Activated CD4-positive, alpha-beta T cell treated with anti-CD3 and anti-CD28 coated beads, Interleukin-2, amount 50 U/mL, for 16 hours (primary cell): ENCODE results near the gene CTAGE8.
"Not testable (repeated sequence)": the region's sequence is repeated elsewhere in the genome, so short reads cannot be mapped to it uniquely, and the experiment has no call there.

Experiments used
- DNase-seq: peaks from one replicate; pipeline ENCODE4 v3.0.0-alpha.2; 2020

CTAGE8 gene, protein sequence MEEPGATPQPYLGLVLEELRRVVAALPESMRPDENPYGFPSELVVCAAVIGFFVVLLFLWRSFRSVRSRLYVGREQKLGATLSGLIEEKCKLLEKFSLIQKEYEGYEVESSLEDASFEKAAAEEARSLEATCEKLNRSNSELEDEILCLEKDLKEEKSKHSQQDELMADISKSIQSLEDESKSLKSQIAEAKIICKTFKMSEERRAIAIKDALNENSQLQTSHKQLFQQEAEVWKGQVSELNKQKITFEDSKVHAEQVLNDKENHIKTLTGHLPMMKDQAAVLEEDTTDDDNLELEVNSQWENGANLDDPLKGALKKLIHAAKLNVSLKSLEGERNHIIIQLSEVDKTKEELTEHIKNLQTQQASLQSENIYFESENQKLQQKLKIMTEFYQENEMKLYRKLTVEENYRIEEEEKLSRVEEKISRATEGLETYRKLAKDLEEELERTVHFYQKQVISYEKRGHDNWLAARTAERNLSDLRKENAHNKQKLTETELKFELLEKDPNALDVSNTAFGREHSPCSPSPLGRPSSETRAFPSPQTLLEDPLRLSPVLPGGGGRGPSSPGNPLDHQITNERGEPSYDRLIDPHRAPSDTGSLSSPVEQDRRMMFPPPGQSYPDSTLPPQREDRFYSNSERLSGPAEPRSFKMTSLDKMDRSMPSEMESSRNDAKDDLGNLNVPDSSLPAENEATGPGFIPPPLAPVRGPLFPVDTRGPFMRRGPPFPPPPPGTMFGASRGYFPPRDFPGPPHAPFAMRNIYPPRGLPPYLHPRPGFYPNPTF

DNA sequence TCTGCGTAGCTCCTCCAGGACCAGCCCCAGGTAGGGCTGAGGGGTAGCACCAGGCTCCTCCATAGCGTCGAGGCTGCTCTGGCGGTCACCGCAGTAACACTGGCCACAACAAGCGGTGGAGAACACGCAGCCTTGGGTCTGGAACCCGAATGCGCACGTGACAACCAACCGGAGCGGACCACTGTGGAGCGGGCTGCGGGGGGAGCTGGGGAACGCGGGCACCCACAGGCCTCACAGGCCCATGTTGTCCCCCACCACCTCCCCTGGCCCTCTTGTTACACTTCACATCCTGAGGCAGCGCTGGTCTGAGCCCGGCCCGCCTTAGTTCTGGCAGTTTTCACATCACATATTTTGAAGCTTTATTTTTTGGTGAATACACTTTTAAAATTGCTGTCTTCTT lies at the start of gene CTAGE8:
Gene CTAGE8 (minus strand): TSS at position 101 of the 400 bp plus-strand sequence. CDS start 38 bp downstream, at position 63.
- DNase-seq = not testable (repeated sequence)

DNA sequence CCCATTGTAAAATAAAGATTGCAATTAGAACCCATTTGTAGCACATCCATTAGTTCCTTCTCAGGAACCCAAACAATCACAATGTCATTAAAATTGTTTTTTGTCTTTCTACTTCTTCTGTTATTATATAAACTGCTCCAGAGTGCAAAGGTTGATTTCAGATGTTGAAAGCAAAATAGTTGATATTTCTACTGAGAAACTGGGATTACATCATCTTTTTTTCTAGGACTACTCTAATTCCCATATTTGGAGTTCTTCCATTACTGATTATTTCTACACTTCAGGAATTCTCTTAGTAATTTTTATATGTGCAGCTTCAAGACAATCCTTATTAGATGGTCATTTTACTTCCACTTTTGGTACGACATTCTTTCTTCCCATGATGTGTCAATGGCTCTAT lies 48.4 kb upstream of the CTAGE8 start:
- not testable (repeated sequence) for DNase-seq

DNA sequence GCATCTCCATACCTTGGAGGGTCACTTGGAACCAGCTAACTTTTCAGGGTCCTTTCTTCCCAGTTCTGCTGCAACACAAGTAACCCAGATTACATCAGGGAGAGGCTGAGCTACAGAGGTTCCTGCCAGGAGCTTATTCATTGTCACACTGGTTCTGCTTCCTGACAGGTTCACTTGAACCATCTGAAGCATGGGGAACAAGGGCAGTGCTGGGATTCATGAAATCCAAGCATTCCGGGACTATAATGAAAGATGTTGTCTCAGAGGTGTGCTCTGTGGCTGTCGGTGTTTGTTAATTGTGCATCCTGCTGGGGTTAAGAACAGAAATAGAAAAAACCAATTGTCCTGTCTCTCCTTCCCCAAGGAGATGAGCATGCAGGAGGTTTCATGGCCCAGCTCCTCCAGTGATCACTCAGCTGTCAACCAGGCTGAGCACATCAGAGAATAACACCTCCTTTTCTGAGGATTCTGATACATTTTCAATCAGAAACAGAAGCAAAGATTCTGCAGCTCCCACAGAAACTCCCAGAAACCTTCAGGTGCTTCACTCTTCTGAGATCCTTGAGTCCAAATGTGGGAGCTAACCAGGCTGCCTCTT lies 42.9 kb upstream of the CTAGE8 start, which contains the start of gene OR2A1:
Gene OR2A1 (plus strand): TSS at position 548 of the 598 bp plus-strand sequence. CDS start 5,706 bp downstream, outside the sequence.
- DNase-seq = not testable (repeated sequence)

DNA sequence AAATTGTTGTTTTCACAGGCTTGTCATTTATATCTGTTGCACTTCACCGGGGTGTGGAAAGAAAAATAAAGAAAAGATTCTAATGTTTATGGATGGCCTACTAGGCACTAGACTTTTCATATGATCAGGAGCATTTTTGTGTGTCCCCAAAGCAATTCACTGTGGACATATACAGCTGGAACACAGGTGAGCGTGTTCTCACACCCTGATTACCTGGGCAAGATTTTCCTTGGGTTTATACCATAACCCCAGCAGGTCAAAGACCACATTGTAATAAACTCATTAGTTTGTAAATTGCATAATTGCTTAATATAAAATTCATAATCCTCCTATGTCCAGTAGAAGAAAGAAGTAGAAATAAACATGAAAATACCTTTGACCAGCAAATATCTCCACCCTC lies 42.1 kb upstream of the CTAGE8 start:
- not testable (repeated sequence) for DNase-seq

DNA sequence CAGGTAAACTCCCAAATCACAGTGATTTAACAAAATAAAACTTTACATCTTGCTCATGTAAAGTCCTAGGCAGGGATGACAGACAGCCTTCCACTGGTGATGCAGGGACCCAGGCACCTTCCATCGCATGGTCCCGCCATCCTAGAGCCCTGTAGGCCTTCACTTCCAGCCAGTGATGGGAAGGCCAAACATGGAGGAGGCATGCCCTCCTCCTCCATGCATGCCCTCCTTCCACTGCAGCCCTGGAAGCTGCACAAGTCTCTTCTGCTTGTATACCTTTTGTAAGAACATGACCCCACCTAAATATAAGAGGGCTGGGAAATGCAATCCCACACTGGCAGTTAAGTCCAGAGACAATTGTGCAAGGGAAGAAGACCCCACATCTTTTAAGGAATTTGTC lies 40.6 kb upstream of the CTAGE8 start:
- not testable (repeated sequence) for DNase-seq

DNA sequence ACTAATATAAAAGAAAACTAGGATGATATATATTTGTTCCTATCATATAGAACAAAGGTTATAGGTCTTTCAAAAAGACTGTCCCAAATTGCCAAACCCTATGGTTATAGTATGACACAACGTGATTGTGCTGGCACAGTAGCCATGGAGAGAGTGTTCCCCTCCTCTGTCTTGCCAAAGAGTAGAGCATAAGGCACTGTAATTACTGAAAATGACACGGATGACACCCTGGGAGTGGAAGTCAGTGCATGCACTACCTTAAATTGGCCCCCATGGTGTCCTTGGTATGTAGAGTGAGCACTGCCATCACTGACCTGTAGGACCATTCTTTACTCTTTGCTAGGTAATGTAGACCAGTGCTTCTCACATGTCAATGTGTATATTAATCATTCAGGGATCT lies 36.1 kb upstream of the CTAGE8 start:
- not testable (repeated sequence) for DNase-seq

DNA sequence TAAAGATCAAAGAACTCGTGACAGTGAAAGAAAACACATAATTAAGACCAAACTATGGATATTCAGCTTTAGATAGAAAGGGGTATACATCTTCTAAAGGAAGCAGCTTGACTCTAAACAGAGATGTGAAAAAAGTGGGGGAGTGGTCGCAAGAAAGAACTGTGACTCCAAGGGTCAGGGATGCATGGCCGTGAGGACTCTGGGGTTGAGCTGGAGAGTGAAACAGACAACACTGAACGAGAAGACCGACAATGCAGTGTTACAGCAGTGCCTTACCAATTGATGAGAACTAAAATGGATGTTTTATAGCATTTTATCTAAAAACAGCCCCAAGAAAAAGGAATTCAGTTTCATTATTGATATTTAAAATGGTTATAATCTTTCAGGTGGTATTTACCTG lies 34.5 kb upstream of the CTAGE8 start:
- DNase-seq = not testable (repeated sequence)

DNA sequence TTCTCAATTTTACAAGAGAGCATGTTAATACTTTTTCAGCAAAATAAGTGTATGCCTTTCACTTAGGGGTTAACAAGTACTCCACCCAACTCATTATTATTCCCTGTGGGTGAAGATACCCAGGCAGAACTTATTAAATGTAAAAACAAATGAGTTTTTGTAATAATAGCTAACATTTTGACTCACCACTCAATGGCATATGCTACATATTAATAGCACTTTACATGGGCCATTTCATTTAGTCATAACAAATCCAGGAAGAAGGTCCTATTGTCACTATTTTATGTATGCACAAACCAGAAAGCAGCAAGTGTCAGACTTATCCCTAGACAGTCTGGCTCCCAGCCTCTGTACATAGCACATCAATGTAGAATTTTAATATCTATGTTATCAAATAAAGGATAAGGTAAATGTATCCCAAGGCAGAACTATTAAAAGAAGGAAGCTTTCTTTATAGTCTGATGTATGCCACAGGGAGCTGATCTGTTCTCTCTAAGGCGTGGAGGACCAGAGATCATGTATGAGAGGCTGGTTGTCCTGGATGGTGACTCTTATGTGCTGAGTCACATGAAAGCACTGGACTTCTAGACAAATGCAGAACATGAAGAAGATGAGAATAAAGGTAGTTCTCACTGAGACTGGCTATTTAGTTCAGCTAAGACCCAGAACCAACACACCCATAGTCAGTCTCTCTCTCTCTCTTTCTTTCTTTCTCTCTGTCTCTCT lies 33.7 kb upstream of the CTAGE8 start:
- not testable (repeated sequence) for DNase-seq

DNA sequence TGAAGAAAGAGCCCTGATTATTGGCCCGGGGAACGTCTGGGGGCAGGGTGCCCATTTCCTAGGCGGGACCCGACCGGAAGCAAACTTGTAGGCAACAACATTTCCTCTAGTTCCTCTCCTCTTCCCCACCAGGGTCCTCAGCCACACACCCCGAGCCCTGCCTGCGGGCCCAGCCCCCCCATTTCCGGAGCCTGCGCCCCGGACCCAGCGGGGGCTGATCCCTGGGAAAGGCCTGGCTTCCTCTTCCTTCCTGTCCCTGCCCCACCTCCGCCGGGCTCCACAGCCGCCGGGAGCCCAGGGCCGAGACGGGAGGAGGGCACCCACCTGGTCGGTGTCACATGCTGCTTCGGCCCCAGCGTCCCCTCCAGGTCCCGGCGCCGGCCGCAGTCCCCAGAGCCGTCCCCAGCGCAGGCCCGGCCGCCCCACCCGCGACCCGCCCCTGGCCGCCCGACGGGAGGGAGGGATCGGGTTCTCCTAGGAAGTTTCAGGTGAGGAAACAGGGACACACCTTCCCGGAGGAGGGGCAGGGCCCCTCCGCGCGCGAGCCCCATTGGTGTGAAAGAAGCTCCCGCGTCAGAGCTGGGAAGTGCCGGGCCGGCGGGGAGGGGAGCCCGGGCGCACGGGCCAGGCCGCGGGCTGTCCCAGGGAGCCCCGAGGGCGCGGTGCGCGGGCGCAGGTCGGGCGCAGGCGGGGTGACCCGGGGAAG lies 24.9 kb upstream of the CTAGE8 start:
- DNase-seq = not testable (repeated sequence)

DNA sequence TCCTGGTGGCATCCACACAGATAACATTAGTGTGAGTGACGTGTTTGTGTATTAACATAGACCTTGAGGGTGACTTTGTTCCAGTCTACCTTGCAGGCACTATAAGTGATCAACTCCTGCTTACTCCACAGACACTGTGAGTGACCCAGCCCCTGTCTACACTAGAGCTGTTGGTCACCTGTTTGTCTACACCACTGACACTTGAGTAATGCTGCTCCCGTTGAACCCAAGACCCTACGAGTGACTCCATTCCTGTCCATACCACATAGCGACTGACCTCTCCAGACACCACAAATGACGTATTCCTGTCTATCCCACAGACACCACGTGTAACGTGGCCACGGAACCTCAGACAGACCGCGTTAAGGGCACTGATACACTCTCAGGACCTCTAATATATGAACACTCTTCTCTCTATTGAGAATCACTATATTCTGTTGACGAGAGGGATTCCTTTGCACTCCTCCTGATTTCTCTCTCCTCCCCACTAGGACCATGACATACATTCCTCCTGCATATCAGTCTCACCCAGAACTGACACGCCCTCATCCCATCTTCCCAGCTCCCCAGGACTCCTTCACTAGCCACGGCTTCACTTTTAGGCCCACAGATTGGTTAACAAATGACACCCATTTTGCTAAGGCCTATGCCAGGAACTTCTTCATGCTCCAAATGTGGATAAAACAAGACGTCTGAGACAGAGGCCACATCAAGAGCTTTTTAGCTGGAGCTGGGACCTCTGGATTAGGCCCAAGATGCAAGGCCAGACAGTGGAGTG lies 23.5 kb upstream of the CTAGE8 start:
- not testable (repeated sequence) for DNase-seq

DNA sequence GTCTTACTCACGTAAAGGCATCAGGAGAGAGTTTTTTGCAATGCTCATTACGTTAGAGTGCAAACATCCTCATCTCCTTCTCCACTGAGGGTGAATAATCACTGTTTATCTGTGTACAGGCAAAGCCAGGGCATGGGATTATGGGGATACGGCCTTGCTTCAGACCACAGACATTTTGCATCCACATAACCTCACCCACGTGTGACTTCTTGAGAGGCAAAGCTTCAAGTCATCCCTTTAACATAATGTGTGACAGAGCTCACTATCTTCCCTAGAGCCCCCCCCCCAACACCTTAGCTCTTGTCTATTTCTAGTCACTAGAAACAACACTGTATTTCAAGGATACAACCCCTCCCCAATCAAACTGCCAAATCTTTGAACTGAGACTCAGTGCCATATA lies 22.5 kb upstream of the CTAGE8 start:
- DNase-seq = not testable (repeated sequence)

DNA sequence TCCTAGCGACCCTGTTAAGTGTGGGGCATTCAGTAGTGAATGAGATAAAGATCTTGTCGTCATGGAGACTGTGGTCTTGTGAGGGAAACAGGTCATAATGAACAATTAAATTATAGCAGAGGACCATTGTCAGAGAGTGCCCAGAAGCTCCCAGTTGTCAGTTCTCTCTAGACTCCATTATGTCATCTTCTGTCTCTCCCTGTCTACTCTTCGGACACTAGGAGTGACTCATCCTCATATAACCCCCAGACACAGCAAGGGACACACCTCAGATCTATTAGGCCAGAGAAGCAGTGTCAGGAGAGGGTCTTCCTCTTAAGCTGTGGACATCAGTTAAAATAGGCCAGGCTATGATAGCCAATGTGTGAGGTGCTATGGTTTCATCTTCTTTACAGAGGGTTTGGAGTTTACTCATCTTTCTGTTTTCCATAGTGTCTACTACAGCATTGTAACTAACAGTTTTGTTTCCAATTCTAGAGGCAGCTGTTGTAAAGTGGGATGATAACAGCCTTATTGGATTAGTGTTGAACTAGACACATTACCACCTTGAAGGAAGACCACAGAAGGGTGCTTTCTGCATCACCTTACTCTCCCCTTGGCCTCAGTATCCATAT lies 18.2 kb upstream of the CTAGE8 start:
- DNase-seq = not testable (repeated sequence)

DNA sequence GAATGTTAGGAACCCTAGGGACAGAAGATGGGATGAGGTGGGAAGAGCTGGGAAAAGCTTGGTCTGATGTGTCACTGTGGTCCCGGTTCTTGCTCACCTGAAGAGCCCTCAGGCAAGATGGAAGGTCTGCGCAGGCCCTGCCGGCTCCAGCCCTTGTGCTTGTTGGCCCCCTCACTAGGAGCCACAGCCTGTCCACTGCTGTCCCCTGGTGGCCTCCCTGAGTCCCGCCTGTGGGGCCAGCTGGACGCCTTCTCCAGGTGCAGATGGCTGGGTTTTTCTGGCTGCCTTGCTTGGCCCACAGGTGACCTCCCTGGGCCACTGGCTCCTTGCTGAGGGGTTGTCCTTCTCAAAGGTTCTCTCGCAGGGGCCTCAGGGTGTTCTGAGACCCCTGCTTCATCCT lies 14.6 kb upstream of the CTAGE8 start:
- not testable (repeated sequence) for DNase-seq

DNA sequence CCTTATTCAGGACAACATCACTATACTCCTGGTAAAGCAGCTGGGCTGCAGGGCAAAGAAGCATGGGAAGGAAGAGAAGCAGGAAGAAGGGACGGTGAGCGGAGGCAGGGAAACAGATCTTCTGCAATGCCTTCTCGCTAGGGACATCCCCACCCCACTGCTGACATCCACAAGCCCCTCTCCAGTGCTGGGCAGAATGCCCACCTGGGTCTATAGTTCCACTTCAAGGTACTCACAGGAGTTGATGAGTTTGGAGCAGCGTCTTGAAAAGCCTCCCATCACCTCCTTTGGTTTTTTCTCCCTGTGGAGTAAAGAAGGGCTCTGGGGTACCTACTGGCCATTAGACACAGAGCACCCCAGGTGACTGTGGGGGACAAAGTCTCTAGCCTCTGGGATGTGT lies 13.4 kb upstream of the CTAGE8 start:
- DNase-seq = not testable (repeated sequence)

DNA sequence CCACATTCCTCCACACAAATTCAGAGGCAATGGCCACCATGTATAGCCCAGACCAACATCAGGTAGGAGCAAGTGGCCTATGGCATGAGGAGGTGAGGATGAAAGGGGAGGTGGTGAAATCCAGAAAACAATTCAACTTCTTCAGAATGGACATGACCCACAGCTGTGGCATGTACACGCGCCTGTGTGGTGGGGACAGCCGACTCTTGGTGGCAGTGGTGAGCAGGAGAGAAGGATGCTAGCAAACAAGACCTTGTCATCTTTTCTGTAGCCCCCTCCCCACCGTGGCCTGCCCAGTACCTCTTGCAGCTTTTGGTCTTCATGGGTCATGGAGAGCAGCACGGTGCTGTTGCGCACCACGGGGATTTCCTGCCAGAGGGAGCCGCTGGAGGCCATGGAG lies 12.9 kb upstream of the CTAGE8 start:
- not testable (repeated sequence) for DNase-seq

DNA sequence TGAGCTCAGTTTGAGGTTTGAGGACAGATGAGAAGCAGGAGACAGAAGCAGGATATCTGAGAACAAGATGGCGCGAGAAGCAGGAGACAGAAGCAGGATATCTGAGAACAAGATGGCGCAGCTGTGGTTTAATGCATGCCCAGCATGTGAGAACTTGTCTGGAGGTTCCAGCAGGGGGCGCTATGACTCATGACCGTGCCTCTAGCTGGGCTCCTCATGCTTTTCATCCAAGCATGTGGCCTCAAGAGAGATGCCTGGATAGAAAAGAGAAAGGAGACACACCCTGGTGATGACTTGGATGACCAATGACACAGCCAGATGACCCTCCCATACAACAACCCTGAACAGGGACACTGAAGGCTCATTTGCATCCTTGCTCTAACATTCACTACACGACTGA lies 10.9 kb upstream of the CTAGE8 start:
- DNase-seq = not testable (repeated sequence)

DNA sequence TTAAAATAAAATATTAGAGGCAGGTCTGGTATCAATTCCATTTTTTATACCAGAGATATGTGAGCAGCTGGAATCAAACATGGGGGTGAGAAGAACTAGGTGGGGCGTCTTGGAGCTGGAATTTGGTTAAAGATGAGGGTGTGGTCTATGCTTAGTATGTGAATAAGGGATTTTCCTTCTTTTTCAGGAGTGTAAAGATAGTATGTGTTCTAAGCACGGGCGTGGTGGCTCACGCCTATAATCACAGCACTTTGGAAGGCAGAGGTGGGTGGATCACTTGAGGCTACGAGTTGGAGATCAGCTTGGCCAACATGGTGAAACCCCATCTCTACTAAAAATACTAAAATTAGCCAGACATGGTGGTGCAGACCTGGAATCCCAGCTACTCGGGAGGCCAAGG lies 6.2 kb upstream of the CTAGE8 start:
- not testable (repeated sequence) for DNase-seq

DNA sequence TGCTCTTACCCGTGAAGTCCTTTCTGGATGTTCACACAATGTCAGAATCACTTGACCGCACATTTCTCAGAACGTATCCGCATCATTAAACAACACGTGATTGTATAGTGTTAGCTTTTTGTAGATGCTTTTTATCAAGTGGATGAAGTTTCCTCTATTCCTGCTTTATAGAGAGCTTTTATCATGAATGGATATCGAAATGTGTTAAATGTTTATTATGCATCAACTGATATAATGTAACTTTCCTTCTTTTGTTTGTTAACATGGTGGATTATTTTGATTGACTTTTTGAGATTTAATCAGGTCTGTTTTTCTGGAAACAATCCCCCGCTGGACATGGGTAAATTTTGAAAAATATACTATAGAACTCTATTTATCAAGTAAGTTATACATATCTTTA lies 4.4 kb downstream of the CTAGE8 start, which contains the start of gene OR2A7:
Gene OR2A7 (minus strand): TSS at position 101 of the 400 bp plus-strand sequence. CDS start 5,164 bp downstream, outside the sequence.
- not testable (repeated sequence) for DNase-seq

DNA sequence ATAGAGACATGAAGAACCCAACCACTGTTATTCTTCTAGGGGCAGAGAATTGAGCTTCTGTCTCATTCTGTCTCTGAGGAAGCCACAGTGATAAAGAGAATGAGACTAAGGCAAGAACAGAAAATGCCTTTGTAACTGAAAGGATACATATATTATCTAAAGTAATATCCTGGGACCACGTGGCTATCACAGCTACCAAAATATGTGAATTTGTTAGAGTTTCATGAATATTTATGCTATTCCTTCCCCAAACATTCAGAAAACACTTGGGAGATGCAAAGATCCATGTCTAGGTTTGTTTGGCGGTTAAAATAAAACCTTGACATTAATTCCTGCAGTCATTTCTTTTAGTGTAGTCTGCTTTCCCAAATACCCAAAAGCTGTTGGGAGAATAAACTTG lies 7.0 kb downstream of the CTAGE8 start:
- not testable (repeated sequence) for DNase-seq

DNA sequence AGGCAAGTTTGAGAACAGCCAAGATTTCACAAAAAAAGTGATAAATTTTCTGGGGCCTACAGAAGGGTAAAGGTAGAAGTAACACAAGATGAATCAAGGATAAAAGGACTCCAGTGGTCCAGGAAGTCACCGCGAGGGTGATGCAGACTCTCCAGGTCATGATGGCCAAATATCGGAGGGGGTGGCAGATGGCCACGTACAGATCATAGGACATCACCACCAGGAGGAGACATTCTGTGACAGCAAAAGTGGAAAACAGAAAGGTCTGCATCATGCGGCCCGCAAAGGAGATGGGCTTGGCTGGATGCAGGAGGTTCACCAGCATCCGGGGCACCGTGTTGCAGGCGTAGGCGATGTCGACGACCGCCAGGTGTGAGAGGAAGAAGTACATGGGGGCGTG lies 10.0 kb downstream of the CTAGE8 start:
- not testable (repeated sequence) for DNase-seq
